HG02678 (cell line): ENCODE data around the gene SCNN1B.
"Not testable (repeated sequence)": the region's sequence is repeated elsewhere in the genome, so short reads cannot be mapped to it uniquely, and the experiment has no call there.

ENCODE experiments used
- ATAC-seq: cut with Tn5 transposase; IDR thresholded peaks from one replicate; pipeline ENCODE4 v1.9.1; 2021; ENCODE audit warnings: mild to moderate bottlenecking, moderate library complexity; ENCODE audit not compliant: unreplicated experiment

SCNN1B gene

GRCh38 chr16:23348579-23349469 is 46.7 kb downstream of the SCNN1B start:
- no peak for ATAC-seq

- no peak for ATAC-seq
These were observed 49.3 kb downstream of the SCNN1B start for GRCh38 chr16:23351360-23351759.

GRCh38 chr16:23353440-23353839 is 51.3 kb downstream of the SCNN1B start:
- ATAC-seq: no peak

GRCh38 chr16:23354246-23354645 is 52.1 kb downstream of the SCNN1B start:
- ATAC-seq: no peak

- no peak for ATAC-seq
These were observed 53.1 kb downstream of the SCNN1B start for GRCh38 chr16:23355106-23355670.

- no peak for ATAC-seq
These were observed 54.8 kb downstream of the SCNN1B start for GRCh38 chr16:23356941-23357340.

GRCh38 chr16:23357761-23358290 is 55.7 kb downstream of the SCNN1B start:
- ATAC-seq: no peak

GRCh38 chr16:23359092-23359760 is 57.1 kb downstream of the SCNN1B start:
- ATAC-seq: no peak

GRCh38 chr16:23362460-23363317 is 60.6 kb downstream of the SCNN1B start:
- ATAC-seq: no peak

- no peak for ATAC-seq
These were observed 63.6 kb downstream of the SCNN1B start for GRCh38 chr16:23365602-23366240.

GRCh38 chr16:23366341-23366740 is 64.2 kb downstream of the SCNN1B start:
- ATAC-seq: not testable (repeated sequence)

GRCh38 chr16:23367564-23367963 is 65.5 kb downstream of the SCNN1B start:
- no peak for ATAC-seq

- ATAC-seq: no peak
These were observed 65.9 kb downstream of the SCNN1B start for GRCh38 chr16:23367988-23368387.

- no peak for ATAC-seq
These were observed 66.4 kb downstream of the SCNN1B start for GRCh38 chr16:23368469-23368868.

- no peak for ATAC-seq
These were observed 67.3 kb downstream of the SCNN1B start for GRCh38 chr16:23369416-23369815.

GRCh38 chr16:23371368-23371767 is 69.3 kb downstream of the SCNN1B start:
- no peak for ATAC-seq

GRCh38 chr16:23373436-23374219 is 71.5 kb downstream of the SCNN1B start:
- no peak for ATAC-seq

GRCh38 chr16:23374721-23375510 is 72.8 kb downstream of the SCNN1B start:
- no peak for ATAC-seq

- no peak for ATAC-seq
These were observed 73.5 kb downstream of the SCNN1B start for GRCh38 chr16:23375643-23376042.
